B cell (primary cell): ENCODE data around the gene NEAT1.

Experiments
- CTCF ChIP-seq: fragments of 200-600 bp; IDR thresholded peaks from one replicate; pipeline ENCODE4 v1.8.0; 2022; ENCODE audit warnings: antibody characterized with exemption, mild to moderate bottlenecking
- EZH2 ChIP-seq: IDR thresholded peaks from 2 replicates; pipeline ENCODE4 v1.6.1; 2012; ENCODE audit warnings: borderline replicate concordance, low read depth, mild to moderate bottlenecking, moderate library complexity, low read length; ENCODE audit not compliant: insufficient read depth, poor library complexity, severe bottlenecking

- TF ChIP-seq CTCF = no peak
- no peak for TF ChIP-seq EZH2
These were observed 25.5 kb upstream of the NEAT1 start for GRCh38 chr11:65396769-65397745.
